ENCODE data around the gene RAP1GAP2.
A peak's percentile ranks its signal among the peaks of the same experiment; 100 is the strongest.
"Not testable (repeated sequence)": the region's sequence is repeated elsewhere in the genome, so short reads cannot be mapped to it uniquely, and the experiment has no call there.

RAP1GAP2 gene

DNA sequence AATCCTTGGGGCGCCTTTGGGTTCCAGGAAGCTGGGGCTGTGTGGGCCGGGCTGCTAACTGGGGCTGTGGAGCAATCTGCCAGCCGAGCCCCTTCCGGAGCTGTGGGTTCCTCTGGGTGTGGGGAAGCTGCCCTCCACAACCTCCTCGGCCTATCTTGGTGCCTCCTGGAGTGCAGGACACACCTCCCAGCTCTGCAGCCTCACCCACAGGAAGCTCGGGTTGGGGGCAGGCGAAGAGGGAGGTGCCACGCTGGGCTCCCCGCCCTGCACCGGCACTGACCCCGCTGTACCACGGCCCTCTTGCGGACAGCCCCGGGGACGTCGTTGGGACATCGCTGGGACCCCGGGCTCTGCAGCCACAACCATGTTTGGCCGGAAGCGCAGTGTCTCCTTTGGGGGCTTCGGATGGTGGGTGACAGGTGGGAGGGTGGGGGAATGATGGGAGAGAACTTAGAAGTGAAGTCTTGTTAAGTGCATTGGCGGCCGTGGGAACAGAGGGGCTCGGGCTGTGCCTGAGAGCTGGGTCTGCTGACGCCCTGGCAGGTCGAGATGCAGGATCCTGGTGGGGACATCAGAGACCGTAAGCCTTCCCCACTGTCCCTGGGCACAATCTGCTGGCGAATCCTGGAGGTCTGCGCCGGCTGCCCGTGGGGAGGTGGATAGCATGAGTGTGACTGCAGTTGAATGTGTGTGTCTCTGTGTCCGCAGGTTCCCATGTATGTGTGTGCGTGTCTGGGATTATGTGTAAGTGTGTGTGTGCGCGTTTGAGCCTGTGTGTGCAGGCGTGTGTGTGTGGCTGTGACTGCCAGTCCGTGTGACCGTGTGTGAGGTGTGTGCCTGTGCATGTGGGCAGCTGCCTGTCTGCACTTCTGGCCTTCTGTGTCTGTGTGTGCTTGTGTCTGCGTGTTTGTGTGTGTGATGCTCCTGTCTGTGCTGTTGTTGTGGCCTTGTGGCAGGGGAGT lies at the start of gene RAP1GAP2:
Gene RAP1GAP2, plus strand, starts transcription at position 275 of the 962 bp plus-strand sequence. Its CDS starts 90 bp downstream, at position 365.
- DNase-seq = no peak

DNA sequence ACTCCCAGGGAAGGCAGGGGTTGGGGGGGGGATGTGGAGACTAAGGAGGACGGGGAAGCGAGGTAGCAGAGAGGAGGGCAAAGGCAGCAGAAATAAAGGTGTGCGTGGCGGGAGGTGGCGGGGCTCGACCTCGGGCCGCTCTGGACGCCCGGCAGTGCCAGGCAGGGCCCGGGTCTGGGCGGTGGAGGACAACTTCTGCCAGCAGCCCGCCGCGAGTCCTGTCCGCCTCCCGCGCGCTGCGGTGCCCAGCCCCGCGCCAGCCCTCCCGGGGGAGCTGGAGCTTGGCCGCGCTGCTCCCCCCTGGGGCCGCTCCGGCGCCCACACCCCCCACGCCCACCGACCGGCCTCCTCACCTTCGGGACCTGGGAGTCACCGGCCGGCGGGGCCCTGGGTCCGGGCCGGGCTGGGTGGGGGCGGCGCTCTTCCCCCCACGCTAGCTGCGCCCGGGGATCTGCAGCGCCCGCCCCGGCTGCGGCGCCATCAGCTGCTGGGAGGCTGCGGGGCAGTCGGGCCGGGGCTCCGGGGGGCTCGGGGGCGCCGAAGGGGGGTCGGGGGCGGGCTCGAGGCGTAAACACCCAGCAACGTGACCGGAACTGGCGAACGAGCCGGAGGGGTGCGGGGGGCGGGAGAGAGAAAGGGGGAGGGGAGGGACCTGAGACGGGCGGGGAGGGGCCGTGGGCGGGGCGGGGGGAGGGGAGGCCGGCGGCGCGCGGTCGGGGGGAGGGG lies 47.0 kb upstream of the RAP1GAP2 start, which contains the start of gene CCDC92B:
Gene CCDC92B, minus strand, starts transcription at position 595 of the 726 bp plus-strand sequence. CDS start 14,507 bp downstream, outside the sequence.
- DNase-seq = no peak

DNA sequence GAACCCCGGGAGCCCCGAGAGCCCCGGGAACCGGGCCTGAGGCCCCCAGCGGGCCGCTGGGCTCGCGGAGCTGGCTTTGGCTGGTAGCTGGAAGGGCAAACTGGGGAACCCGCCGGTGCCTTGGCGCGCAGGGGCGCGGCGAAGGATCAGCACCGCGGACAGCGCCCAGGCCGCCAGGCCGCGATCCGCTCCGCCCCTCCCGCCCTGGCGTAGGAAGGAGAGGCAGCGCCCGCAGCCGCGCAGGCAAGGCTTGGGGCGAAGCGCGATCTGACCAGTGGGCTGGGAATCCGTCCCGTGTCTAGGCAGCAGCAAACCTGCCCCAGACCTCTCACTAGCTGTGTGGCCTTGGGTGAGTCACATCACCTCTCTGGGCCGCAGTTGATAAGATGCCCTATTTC lies 46.5 kb upstream of the RAP1GAP2 start:
- no peak for DNase-seq

DNA sequence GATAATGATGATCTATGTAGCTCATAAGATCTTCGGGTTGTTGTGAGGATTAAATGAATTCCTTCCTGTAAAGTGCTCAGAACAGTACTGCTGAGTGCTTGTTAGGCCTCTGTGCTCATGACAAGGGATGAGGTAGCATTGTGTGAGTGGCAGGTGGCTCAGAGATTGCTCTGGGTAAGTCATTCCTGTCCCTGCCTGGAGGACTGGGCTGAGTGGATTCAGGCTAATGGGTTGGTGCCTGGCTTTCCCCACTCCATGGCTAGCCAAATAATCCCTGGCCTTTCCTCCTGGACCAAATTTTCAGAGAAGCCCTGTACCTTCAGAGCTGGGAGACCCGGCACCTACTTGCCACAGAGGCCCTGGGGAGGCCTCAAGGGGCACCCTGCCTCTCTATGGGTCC lies 45.5 kb upstream of the RAP1GAP2 start:
- no peak for DNase-seq

DNA sequence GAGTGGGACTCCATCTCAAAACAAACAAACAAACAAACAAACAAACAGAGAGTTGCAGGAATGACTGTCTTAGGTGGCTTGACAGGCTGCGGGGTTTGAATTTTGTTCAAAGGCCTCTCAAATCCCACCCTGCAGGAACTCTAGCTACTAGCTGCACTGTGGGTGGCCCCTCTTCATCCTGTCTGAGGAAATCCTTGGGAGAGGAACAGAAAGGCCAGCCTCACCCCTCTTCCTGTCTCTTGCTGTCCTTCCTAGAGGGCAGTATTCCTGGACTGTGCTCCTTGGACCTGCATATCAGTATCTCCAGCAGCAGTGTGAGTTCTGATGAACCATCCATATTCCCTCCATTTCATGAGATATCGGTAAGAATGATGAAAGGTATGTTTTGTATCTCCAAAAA lies 44.7 kb upstream of the RAP1GAP2 start:
- DNase-seq = no peak

DNA sequence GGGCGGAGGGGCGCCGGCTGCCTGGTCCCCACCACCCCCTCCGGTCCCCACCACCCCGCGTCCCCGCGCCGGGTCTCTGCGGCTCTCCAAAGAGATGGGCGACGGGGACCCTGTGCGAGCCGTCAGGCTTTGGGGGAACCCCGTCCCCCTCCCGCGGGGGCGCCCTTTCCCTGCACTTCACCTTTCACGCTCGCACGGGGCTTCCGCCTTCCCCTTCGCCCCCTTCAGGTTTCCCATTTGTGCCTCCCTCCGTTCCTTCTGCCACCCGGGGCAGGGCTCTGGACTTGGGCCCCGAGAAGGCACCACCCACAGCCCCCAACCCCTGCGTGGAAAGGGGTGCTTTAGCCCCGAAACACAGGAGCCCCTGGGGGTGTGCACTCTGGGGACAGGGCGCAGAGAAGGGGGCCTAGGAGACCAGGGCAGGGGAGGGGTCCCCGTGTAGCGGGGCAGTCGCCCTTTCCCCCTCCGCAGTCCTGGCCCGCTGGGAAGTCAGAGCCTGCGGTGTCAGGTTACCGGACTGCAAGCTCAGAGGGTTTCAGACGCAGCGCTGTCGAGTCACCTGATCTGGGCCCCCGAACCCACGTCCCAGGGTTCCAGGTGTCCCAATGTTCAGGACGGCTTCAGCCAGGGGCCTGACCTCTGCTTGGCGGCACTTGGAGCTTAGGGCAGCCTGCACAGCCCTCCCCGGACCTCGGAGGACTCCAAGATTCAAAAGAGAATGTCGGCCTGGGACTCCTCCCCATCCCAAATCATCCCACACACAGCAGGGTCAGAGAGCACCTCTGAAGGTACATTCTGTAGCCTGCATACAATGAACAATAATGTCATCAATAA lies 40.1 kb upstream of the RAP1GAP2 start:
- no peak for DNase-seq

DNA sequence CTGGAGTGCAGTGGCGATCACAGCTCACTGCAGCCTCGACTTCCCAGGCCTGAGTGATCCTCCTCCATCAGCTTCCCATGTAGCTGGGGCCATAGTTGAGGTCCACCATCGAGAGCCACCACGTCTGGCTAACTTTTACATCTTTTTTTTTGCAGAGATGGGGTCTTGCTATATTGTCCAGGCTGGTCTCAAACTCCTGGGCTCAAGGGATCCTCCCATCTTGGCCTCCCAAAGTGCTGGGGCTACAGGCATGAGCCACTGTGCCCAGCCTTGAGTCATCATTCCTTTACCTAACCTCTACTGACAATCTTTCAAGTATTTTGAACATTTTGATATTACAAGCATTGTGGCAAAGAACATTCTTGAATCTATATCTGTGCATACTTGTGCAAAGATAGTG lies 37.4 kb upstream of the RAP1GAP2 start:
- DNase-seq = no peak

DNA sequence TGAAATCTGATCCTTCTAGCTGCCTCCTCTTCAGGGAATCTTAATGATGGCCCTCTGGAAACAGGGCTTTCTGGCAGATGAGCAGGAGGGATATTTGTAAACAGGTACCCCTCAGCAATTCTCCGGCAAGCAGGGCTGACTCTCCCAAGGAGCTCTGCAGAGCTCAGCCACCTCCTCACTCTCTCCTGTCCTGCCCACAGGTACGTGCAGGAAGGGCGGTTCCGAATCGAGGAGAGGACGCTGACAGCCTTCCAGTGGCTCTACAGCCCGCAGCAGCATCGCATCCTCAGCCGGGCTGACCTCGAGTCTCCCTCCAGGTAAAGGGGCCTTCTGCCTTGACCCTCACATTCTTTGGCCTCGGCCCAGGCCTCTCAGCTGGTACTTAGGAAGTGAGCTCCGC lies 26.1 kb upstream of the RAP1GAP2 start:
- no peak for DNase-seq

DNA sequence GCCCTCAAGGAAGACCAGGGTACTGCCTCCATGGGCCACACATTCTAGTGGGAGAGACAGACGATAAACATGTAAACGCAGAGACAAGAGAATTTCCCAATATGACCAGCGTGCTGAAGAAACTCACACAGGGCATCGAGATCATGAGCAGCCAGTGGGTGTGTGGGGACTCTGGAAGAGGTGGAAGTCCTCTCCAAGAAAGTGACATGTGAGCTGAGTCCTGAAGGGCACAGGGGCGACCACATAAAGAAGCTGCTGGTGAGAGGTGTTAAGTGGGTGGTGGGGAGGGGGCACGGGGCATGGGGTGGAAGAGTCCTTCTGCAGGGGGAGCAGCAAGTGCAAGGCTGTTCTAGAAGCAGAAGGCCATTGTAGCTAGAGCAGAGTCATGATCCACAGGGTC lies 21.0 kb upstream of the RAP1GAP2 start:
- DNase-seq = no peak

DNA sequence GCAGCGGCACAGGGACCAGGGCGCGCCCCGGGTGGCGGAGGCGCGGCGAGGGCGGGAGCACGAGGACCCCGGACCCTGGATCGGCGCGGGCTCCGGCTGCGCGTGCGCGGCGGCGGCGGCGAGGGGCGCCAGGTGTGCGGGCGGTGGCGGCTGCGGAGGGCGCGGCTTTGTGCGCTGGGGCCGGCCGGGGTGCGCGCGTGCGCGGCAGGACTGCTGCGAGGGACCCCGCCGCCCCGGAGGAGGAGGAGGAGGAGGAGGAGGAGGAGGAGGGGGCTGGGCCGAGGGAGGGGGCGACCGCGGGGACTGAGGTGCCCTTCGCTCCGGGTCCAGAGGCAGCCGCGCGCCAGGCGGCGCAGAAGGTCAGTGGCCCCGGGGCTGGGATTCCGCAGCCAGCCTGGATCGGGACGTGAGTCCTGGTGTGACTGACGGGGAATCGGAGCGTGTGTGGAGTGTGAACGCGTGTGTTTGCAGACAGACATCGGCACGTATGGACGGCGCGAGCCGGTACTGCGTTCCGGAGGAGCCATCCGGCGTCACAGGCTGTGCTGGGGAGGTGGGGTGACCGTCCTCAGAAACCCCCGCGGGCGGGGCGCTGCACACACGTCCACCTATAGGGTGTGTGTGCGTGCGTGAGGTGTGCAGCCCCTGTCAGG lies 19.5 kb upstream of the RAP1GAP2 start:
- DNase-seq = peak; percentile 24

DNA sequence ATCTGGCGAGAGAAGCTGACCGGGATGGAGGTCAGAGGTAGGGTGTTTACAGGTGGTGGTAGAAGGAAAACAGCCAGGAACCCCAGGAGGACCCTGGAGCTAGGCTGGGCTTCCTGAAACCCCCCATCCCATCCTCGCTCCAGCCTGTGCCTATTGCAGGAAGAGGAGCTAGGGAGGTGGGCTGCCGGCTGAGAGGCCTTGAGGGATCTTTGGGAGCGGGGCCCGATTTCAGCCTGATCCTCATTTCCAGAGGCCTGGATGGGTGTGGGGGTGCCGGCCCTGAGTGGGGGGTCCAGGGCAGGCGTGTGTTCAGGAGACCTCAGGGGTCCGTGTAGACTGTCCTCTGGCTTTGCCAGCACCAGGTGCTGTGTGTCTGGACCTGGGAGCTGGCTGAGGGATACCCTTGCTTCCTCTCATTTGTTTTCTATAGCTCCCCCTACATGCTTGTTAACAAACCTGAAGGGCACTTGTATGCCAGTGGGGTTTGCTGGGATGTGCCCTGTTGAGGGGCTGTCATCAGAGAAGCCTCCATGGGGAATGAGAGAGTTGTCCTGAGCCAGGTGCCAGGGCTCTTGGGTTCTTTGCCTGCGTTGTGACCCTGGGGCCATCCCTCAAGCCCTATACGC lies 18.9 kb upstream of the RAP1GAP2 start:
- no peak for DNase-seq

DNA sequence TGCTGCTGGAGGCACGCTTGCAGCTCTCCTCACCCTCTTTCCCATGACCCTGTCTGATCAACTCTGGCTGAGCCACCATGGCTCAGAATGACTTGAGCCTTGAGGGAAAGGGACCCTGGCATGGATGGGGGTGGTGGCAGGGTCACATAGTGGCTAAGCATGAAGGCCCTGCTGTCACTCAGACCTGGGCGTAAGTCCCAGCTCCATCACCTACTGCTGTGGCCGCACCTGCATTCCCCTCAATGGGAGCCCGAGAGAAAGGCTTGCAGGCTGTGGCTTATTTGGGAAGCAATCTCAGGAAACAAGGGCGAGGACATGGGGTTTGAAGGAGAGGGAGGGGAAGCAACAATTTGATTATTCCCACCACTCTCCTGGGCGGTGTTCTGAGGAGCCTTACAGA lies 17.7 kb upstream of the RAP1GAP2 start:
- no peak for DNase-seq

DNA sequence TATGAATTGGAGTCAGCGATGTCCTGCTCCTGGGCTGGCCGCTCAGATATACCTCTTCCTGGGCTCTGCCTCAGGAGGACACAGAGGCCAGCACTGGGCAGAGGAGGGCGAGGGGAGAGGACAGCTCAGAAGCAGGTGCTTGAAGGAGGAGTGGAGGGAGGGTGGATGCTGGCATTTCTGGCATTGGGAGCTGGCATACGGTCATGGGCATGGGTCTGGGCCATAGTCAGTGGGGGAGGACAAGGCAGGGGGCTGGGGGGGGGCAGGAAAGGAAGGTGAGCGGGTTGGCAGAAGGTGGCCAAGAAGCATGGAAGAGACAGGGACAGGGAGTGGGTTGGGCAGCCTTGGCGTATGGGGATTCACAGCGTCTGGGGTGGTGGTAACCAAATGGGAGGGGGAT lies 16.7 kb upstream of the RAP1GAP2 start:
- no peak for DNase-seq

DNA sequence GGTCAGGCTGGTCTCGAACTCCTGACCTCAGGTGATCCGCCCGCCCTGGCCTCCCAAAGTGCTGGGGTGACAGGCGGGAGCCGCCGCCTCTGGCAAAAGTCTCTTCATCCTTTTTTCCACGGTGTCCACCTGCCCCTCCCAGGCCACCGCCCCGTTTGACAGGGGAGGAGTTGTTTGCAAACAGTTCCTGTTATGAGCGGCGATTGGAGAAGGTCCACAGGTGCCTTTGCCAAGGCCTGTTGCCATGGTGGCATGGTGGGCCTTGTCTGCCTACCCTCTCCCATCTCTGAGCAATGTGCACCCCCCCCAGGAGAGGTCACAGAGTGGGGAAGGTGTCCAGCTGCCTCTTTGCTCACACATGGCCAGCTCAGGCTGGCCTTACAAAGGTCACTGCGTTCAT lies 16.0 kb upstream of the RAP1GAP2 start:
- DNase-seq = no peak

DNA sequence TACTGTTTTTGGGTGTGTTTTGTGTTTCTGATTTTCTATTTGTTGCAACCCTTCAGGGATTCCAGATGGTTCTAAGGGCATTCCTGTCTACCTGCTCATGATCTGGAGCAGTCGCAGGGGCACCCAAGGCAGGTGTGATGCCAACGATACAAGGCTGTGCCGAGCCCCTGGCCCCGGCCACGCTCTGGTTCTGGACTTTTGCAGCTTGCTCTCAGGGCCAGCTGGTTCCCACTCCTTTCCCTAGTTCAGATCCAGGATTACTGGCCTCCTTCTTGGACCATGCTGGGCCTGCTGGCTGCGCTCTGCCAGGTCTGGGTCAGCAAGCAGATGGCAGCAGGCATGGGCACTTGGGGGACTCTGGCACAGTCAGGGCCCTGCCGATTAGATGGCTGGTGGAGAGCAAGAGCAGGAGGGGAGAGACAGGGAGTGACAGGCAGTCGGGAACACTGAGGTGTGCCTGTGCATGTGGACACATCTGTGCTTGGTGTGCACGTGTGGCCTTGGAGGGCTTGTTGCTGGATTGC lies 15.2 kb upstream of the RAP1GAP2 start:
- no peak for DNase-seq

DNA sequence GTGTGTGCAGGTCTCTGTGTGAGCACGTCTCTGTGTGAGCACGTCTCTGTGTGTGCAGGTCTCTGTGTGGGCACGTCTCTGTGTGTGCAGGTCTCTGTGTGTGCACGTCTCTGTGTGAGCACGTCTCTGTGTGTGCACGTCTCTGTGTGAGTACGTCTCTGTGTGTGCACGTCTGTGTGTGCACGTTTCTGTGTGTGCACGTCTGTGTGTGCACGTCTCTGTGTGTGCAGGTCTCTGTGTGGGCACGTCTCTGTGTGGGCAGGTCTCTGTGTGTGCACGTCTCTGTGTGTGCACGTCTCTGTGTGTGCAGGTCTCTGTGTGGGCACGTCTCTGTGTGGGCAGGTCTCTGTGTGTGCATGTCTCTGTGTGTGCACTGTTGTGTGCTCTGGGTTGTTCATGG lies 14.6 kb upstream of the RAP1GAP2 start:
- DNase-seq = not testable (repeated sequence)

DNA sequence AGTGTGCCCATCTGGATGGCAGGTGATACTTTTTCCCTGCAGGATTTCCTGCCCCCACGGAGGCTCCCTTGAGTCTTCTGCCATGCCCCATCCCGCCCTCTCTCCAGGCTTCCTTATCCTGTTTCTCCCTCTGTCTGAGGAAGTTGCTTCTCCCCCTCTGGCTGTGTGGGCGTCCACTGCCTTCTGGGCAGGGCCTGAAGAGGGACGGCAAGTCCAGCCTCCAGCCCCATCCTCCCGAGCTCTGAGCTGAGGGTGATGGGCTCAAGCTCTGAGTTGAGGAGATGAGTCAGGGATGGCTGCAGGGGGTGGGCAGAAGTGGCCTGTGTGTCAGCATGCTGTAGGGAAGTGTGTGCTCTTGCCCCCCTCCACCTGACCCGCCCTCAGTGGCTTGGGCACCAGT lies 14.2 kb upstream of the RAP1GAP2 start:
- no peak for DNase-seq

DNA sequence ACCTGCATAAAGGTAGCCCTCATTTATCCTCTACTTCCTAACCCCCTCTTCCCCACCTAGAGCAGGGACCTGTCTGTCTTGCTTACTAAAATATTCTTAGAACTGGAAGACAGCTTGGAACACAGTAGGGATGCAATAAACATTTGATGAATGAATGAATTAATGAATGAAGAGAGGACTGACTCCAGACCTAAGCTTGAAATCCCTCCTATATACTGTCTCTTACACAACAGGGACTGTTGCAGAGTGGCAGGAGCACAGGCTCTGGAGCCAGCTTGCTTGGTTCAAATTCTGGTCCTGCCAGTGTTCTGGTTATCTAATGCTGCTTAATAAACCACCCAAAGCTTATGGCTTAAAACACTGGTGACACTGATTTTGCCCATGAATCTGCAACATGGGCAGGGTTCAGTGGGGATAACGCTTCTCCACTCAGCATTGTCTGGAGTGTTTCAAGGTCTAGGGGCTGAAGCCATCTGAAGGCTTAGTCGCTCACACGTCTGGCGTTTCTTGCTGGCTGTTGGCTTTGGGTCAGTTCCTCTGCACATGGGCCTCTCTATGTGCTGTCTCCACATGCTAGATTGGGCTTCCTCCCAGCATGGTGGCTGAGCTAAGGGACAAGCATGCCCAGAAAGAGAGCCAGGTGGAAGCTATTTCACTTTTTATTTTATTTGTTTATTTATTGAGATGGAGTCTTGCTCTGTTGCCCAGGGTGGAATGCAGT lies 12.8 kb upstream of the RAP1GAP2 start:
- no peak for DNase-seq

DNA sequence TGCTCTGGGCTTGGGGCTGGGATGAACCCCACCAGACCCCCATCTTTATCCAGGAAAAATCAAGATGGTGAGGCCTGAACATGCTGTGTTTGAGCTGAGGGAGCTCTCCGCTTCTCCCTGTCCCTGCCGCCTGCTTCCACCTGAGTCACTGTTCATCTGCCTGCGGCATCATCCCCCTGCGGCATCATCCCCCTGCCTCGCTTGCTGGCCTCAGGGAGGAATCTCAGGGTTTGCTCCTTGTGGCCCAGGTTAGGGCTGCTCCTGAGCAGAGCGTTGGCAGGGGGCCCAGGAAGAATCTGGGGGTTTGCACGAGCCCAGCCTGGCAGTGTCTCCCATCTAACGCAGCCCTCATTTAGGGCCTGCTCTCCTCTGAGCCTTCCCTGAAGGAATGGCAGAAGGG lies 11.4 kb upstream of the RAP1GAP2 start:
- DNase-seq = no peak

DNA sequence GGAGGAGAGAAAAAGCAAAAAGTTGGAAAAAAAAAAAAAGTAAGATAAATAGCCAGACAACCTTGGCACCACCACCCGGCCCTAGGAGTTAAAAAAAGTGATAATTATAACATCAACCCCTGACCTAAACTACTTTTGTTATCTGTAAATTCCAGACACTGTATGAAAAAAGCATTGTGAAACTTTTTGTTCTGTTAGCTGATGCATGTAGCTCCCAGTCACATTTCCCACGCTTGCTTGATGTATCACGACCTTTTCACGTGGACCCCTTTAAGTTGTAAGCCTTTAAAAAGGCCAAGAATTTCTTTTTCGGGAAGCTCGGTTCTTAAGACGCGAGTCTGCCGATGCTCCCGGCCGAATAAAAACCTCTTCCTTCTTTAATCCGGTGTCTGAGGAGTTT lies 10.9 kb upstream of the RAP1GAP2 start:
- DNase-seq = not testable (repeated sequence)

All from NCI-H1694 (cell line).